HAP-1 (cell line): ENCODE measurements around the gene ACKR3.

Experiments
- DNase-seq, 2 experiments: peaks; one replicate each; pipeline ENCODE4 v3.0.0-alpha.2; 2016 to 2020; ENCODE audit warnings: low spot score in 2 of 2
- H3K27me3 ChIP-seq: fragments of 250-450 bp; sonication (Bioruptor Pico); 2 replicates; pipeline ENCODE4 v1.5.1; 2020; ENCODE audit warnings: low read depth, mild to moderate bottlenecking, moderate library complexity
- H3K36me3 ChIP-seq: fragments of 250-450 bp; sonication (Bioruptor Pico); replicated peaks from 2 replicates; pipeline ENCODE4 v1.5.1; 2020; ENCODE audit warnings: mild to moderate bottlenecking
- H3K4me1 ChIP-seq: fragments of 250-450 bp; sonication (Bioruptor Pico); 2 replicates; pipeline ENCODE4 v1.5.1; 2020; ENCODE audit warnings: mild to moderate bottlenecking
- H3K4me3 ChIP-seq: fragments of 250-450 bp; sonication (Bioruptor Pico); 2 replicates; pipeline ENCODE4 v1.5.1; 2020; ENCODE audit warnings: mild to moderate bottlenecking, moderate library complexity
- H3K9me3 ChIP-seq: fragments of 250-450 bp; sonication (Bioruptor Pico); 2 replicates; pipeline ENCODE4 v1.5.1; 2020; ENCODE audit warnings: mild to moderate bottlenecking, moderate library complexity
- in situ Hi-C: fragments of 300-500 bp; cut with MboI; formaldehyde crosslinking; loops from 3 replicates; pipeline ENCODE4 v1.14.3; 2020; ENCODE audit warnings: low sequenced_read_pairs, inconsistent platforms, mixed read lengths

The ACKR3 gene

GRCh38 chr2:236569573-236569973, at the start of gene ACKR3:
Gene ACKR3 (plus strand): TSS chr2:236569825. CDS start chr2:236580466, 10,641 bp downstream.
- Histone ChIP-seq H3K27me3 (no peaks in the 10 kb centered on the region), H3K9me3 (no peaks in the 10 kb centered on the region), H3K4me3 (no peak within 1 kb of the TSS), H3K36me3 (no peaks in the 10 kb centered on the region), H3K4me1 (no peaks in the 10 kb centered on the region)
- in situ Hi-C loops = no loop called here
- DNase-seq = peak; percentile 28 to 59

- Histone ChIP-seq H3K4me3 (no peak overlapping the region), H3K4me1 (no peaks in the 10 kb centered on the region), H3K9me3 (no peaks in the 10 kb centered on the region), H3K27me3 (no peaks in the 10 kb centered on the region), H3K36me3 (no peaks in the 10 kb centered on the region)
- in situ Hi-C loops = no loop called here
- no peak for DNase-seq
Measured at GRCh38 chr2:236521556-236521955, 48.1 kb upstream of the ACKR3 start.

GRCh38 chr2:236523249-236523648, 46.4 kb upstream of the ACKR3 start:
- Histone ChIP-seq H3K36me3 (no peaks in the 10 kb centered on the region), H3K27me3 (no peaks in the 10 kb centered on the region), H3K4me3 (no peak overlapping the region), H3K4me1 (no peaks in the 10 kb centered on the region), H3K9me3 (no peaks in the 10 kb centered on the region)
- no peak for DNase-seq
- in situ Hi-C loops = no loop called here

GRCh38 chr2:236525411-236525997, 44.1 kb upstream of the ACKR3 start:
- H3K27me3 ChIP-seq = no peaks in the 10 kb centered on the region
- no peak overlapping the region for H3K4me3 ChIP-seq
- in situ Hi-C loops = no loop called here

GRCh38 chr2:236526455-236527158, 43.0 kb upstream of the ACKR3 start:
- H3K36me3 ChIP-seq = no peaks in the 10 kb centered on the region
- in situ Hi-C loops = no loop called here
- H3K9me3 ChIP-seq = no peaks in the 10 kb centered on the region
- no peaks in the 10 kb centered on the region for H3K27me3 ChIP-seq
- H3K4me3 ChIP-seq = no peak overlapping the region
- no peak for DNase-seq
- no peaks in the 10 kb centered on the region for H3K4me1 ChIP-seq

More at GRCh38 chr2:236525411-236525997, 44.1 kb upstream of the ACKR3 start:
- DNase-seq = no peak
- Histone ChIP-seq H3K9me3 (no peaks in the 10 kb centered on the region), H3K4me1 (no peaks in the 10 kb centered on the region), H3K36me3 (no peaks in the 10 kb centered on the region)

- Histone ChIP-seq H3K4me1 (no peaks in the 10 kb centered on the region), H3K27me3 (no peaks in the 10 kb centered on the region), H3K36me3 (no peaks in the 10 kb centered on the region), H3K4me3 (no peak overlapping the region), H3K9me3 (no peaks in the 10 kb centered on the region)
- in situ Hi-C loops = no loop called here
- no peak for DNase-seq
Measured at GRCh38 chr2:236527159-236527630, 42.4 kb upstream of the ACKR3 start.

GRCh38 chr2:236529606-236530005, 40.0 kb upstream of the ACKR3 start:
- in situ Hi-C loops = no loop called here
- DNase-seq = no peak
- no peaks in the 10 kb centered on the region for H3K27me3 ChIP-seq
- H3K4me1 ChIP-seq = no peaks in the 10 kb centered on the region
- H3K9me3 ChIP-seq = no peaks in the 10 kb centered on the region
- no peak overlapping the region for H3K4me3 ChIP-seq
- no peaks in the 10 kb centered on the region for H3K36me3 ChIP-seq

- Histone ChIP-seq H3K36me3 (no peaks in the 10 kb centered on the region), H3K9me3 (no peaks in the 10 kb centered on the region), H3K4me1 (no peaks in the 10 kb centered on the region), H3K4me3 (no peak overlapping the region), H3K27me3 (no peaks in the 10 kb centered on the region)
- in situ Hi-C loops = no loop called here
- DNase-seq = no peak
Measured at GRCh38 chr2:236530512-236530911, 39.1 kb upstream of the ACKR3 start.

- DNase-seq = no peak
- in situ Hi-C loops = no loop called here
- H3K4me1 ChIP-seq = no peaks in the 10 kb centered on the region
- H3K36me3 ChIP-seq = no peaks in the 10 kb centered on the region
- no peaks in the 10 kb centered on the region for H3K27me3 ChIP-seq
- no peaks in the 10 kb centered on the region for H3K9me3 ChIP-seq
- H3K4me3 ChIP-seq = no peak overlapping the region
Measured at GRCh38 chr2:236531195-236531594, 38.4 kb upstream of the ACKR3 start.

- in situ Hi-C loops = no loop called here
- Histone ChIP-seq H3K4me1 (no peaks in the 10 kb centered on the region), H3K9me3 (no peaks in the 10 kb centered on the region), H3K4me3 (no peak overlapping the region), H3K36me3 (no peaks in the 10 kb centered on the region), H3K27me3 (no peaks in the 10 kb centered on the region)
- no peak for DNase-seq
Measured at GRCh38 chr2:236531996-236532395, 37.6 kb upstream of the ACKR3 start.

GRCh38 chr2:236533343-236533742, 36.3 kb upstream of the ACKR3 start:
- Histone ChIP-seq H3K36me3 (no peaks in the 10 kb centered on the region), H3K4me3 (no peak overlapping the region), H3K9me3 (no peaks in the 10 kb centered on the region), H3K4me1 (no peaks in the 10 kb centered on the region), H3K27me3 (no peaks in the 10 kb centered on the region)
- in situ Hi-C loops = no loop called here
- DNase-seq = no peak

GRCh38 chr2:236535024-236535423, 34.6 kb upstream of the ACKR3 start:
- H3K27me3 ChIP-seq = no peaks in the 10 kb centered on the region
- DNase-seq = no peak
- in situ Hi-C loops = no loop called here
- H3K4me3 ChIP-seq = no peak overlapping the region
- H3K36me3 ChIP-seq = no peaks in the 10 kb centered on the region
- no peaks in the 10 kb centered on the region for H3K4me1 ChIP-seq
- no peaks in the 10 kb centered on the region for H3K9me3 ChIP-seq

- H3K4me3 ChIP-seq = no peak overlapping the region
- no peak for DNase-seq
- in situ Hi-C loops = no loop called here
- H3K27me3 ChIP-seq = no peaks in the 10 kb centered on the region
- no peaks in the 10 kb centered on the region for H3K4me1 ChIP-seq
- H3K36me3 ChIP-seq = no peaks in the 10 kb centered on the region
- no peaks in the 10 kb centered on the region for H3K9me3 ChIP-seq
Measured at GRCh38 chr2:236536727-236537398, 32.8 kb upstream of the ACKR3 start.

GRCh38 chr2:236538242-236538641, 31.4 kb upstream of the ACKR3 start:
- no peak for DNase-seq
- H3K36me3 ChIP-seq = no peaks in the 10 kb centered on the region
- H3K4me3 ChIP-seq = no peak overlapping the region
- no peaks in the 10 kb centered on the region for H3K27me3 ChIP-seq
- no peaks in the 10 kb centered on the region for H3K4me1 ChIP-seq
- H3K9me3 ChIP-seq = no peaks in the 10 kb centered on the region
- in situ Hi-C loops = no loop called here
